PC-9 (cell line): ENCODE results near the gene LAT.

Experiments
- CTCF ChIP-seq: fragments of 200-600 bp; sonication (generic); conservative IDR thresholded peaks from 2 replicates; pipeline ENCODE4 v1.6.1; 2017; ENCODE audit warnings: mixed run types, antibody characterized with exemption, mild to moderate bottlenecking, moderate library complexity
- EZH2 ChIP-seq: fragments of 200-600 bp; sonication (generic); IDR thresholded peaks from 2 replicates; pipeline ENCODE4 v1.8.0; 2017; ENCODE audit warnings: antibody characterized with exemption, low read depth

DNA sequence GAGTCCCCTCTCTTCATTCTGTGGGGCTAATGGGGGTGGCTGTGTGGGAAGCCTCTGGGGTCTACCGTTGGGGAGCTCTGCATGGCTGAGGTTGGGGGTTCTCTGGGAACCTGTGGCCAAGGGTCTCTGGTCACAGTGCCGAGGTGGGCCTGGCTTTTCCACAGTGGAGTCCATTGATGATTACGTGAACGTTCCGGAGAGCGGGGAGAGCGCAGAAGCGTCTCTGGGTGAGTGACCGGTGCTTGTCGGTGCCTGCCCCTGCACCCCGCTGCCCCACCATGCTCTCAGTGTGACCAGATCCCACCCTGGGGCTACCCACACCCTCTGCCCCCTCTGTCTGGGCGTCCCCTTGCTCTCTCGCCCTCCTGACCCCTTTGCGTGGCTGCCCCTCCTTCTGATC lies 4.5 kb downstream of the LAT start:
- TF ChIP-seq CTCF (no peak), EZH2 (no peak)
